ENCODE data around the gene LCN2.

Gene LCN2

DNA sequence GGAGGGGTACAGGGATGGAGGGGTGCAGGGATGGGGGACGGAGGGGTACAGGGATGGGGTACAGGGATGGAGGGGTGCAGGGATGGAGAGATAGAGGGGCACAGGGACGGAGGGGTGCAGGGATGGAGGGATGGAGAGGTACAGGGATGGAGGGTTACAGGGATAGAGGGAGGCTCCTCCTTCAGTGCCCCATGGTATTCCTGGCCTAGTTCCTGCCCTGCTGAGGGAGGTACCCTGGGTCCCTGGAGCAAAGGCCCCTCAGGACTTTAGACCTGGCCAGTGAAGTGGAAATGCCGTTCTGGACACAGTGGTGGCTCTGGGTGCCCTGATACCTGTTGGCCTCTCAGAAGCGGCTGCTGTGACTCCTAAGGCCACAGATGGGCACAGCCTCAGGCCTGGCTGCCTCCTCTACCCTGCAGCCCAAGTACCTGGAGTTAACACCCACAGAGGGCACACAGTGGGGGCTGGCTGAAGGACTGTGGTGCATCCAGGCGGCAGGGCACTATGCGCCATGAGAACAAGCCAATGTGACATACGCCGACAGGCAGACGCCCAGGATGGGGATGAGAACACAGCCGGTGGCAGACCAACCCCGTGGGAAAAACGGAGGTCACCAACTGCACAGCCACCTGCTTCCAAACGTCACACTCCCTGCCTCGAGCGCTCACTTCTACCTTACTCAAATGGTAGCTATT is 30.1 kb upstream of the LCN2 start:
- no peak overlapping the region for H3K27ac Mint-ChIP-seq

DNA sequence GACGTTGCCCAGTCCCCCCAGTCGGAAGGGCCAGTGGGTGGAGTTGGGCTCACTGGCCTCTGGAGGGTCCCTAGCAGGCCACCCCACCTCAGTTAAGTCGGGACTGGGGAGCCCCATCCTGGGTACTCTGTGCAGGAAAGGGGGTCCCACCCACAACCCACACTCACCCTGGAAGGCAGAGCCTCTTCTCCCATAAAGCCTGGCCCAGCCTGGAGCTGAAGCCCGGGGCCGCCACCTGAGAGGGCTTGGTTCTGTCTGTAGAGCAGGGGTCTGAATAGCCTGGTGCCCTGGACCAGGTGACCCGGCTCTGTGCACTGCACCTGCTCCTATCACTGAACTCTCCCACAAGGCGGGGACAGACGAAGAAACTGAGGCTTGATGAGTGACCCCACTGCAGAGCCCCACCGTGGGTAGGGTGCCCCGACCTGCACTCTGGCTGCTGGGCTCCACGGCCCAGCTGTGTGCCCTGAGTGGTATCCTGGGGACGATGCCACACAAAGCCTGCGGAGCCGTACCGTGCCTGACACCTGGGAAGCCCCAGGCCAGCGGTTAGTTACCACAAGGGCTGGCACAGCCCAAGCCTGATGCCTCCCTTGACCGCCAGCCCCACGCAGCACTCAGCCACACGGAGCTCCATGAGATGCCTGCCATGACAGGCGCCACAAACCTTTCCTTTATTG is 29.1 kb upstream of the LCN2 start:
- H3K4me1 Mint-ChIP-seq (ENCODE audit: low read depth in 2 of 2), result peaks cover 12 to 15% of the 10 kb centered on the region in 2 donors
- DNase-seq (no peak), ATAC-seq (replicated peaks) (no peak)
- H3K27me3 Mint-ChIP-seq, result no peaks in the 10 kb centered on the region
- H3K36me3 Mint-ChIP-seq (ENCODE audit: insufficient read depth), result peaks cover 25% of the 10 kb centered on the region
- H3K4me3 Mint-ChIP-seq, result no peak overlapping the region
- no peak overlapping the region for H3K27ac Mint-ChIP-seq
- no peaks in the 10 kb centered on the region for H3K9me3 Mint-ChIP-seq

More for the DNA sequence above, 30.1 kb upstream of the LCN2 start:
- Mint-ChIP-seq H3K36me3 (ENCODE audit: insufficient read depth) (peaks cover 25% of the 10 kb centered on the region), H3K4me1 (ENCODE audit: low read depth in 2 of 2) (peaks cover 8 to 12% of the 10 kb centered on the region in 2 donors), H3K27me3 (no peaks in the 10 kb centered on the region), H3K9me3 (no peaks in the 10 kb centered on the region), H3K4me3 (no peak overlapping the region)
- no peak for ATAC-seq (replicated peaks)
- DNase-seq, result no peak

DNA sequence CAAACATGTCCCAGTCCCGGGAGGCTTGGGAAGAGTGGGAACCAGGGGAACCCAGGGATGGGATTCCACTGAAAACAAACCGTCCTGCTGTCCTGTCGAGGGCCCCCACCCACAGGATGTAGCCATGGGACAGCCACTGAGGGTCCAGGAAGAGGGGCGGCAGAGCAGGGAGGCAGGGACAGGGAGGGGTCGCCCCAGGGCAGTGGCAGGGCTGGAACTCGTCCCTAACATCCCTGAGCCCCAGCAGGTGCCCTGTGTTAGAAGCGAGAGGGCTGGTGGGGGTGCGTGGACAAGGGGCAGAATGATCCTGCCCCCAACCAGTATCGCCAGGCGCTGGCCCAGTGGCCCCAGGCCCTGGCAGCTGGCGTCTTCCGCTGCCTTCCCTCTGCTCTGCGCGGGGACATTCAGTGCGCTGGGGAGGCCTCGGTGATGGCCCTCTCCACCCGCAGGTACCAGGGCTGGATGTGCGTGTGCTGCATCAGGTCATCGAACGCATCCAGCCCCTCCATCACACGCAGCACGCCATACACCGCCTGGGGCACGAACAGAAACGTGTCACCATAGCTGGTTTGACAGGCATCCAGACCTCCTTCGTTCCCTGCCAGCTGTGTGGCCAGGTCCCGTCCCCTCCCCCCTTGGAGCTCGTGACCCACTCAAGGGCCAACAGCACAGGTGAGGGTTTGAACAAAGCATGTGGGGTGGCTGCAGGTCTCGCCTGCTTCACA is 28.4 kb upstream of the LCN2 start:
- Mint-ChIP-seq H3K27ac (no peak overlapping the region), H3K9me3 (no peaks in the 10 kb centered on the region), H3K27me3 (no peaks in the 10 kb centered on the region), H3K4me3 (no peak overlapping the region), H3K36me3 (ENCODE audit: insufficient read depth) (peaks cover 25% of the 10 kb centered on the region), H3K4me1 (ENCODE audit: low read depth in 2 of 2) (peaks cover 17 to 22% of the 10 kb centered on the region in 2 donors)
- ATAC-seq (replicated peaks) (no peak), DNase-seq (no peak)

DNA sequence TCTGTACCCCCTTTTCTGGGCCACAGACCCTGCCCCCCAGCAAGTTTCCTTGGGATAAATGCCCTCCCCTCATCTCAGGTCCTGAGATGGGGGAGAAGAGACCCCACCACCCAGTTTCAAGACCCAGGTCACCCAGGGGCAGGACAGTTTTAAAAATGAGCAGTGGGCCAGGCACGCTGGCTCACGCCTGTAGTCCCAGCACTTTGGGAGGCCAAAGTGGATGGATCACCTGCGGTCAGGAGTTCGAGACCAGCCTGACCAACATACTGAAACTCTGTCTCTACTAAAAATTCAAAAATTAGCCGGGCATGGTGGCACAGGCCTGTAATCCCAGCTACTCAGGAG is 27.8 kb upstream of the LCN2 start:
- Mint-ChIP-seq H3K4me1 (ENCODE audit: low read depth in 2 of 2) (peaks cover 22 to 27% of the 10 kb centered on the region in 2 donors), H3K27me3 (no peaks in the 10 kb centered on the region), H3K27ac (peak overlapping the region in 1 of 2 donors; percentile 46), H3K4me3 (no peak overlapping the region), H3K36me3 (ENCODE audit: insufficient read depth) (peaks cover 25% of the 10 kb centered on the region), H3K9me3 (no peaks in the 10 kb centered on the region)
- DNase-seq, result no peak
- ATAC-seq (replicated peaks), result no peak

DNA sequence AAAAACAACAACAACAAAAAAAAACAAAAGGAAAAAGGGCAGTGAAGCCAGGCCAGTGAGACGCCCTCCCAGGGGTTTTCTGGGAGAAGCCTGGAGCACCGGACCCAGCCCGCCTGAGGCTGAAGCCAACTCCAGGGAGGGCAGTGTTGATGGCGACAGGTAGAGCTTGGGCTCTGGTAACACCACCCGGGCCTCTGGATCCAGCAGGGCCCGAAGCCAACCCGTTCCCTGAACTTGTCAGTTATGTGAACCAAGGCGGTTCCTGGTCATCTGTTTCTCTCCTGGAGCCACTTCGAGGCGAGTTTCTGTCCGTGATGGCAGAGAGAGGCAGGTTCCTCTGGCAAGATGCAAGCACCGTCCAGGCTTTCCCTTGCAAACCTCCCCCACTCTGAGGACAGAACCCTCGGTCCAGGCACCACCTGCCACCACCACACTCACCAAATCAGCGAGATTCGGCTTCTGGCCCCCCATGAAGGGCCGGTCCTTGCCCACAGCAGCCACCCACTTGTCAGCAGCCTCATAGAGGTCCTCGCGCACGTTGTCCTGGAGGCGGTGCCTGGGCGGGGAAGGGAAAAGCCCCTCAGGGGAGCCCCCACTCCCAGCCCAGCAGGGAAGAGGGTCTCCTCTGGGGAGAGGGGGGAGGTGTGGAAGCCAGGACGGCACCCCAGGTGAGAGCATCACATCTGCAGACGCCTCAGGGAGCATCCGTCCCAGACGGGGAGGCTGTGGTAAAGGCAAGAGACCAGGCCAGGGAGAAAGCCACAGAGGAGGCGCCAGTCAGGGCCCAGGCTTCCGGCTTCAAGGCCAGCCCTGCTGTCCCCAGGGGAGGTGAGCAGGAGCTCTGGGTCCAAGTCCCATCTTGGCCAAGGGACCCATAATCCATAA is 27.1 kb upstream of the LCN2 start:
- Mint-ChIP-seq H3K27ac (peak overlapping the region in 1 of 2 donors; percentile 46), H3K36me3 (ENCODE audit: insufficient read depth) (peaks cover 28% of the 10 kb centered on the region), H3K27me3 (no peaks in the 10 kb centered on the region), H3K4me1 (ENCODE audit: low read depth in 2 of 2) (peaks cover 22 to 27% of the 10 kb centered on the region in 2 donors), H3K4me3 (no peak overlapping the region), H3K9me3 (no peaks in the 10 kb centered on the region)
- ATAC-seq (replicated peaks), result no peak
- DNase-seq, result no peak

DNA sequence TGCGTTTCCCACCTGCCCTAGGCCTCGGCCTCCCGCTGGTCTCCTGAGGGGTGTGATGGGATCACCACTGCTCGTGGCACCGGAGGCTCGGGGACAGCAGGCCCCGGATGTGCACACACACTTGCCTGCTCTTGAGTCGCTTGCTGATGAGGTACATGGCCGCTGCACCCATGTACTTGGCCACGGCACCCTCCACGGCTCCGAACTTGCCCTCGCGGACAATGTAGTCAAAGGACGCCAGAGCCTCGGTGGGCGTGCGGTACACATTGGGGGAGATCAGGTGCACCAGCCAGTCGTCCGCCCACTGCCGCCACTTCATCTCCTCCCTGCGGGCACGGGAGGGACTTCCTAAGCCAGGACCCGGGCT is 26.5 kb upstream of the LCN2 start:
- no peak for DNase-seq
- H3K9me3 Mint-ChIP-seq, result no peaks in the 10 kb centered on the region
- H3K27ac Mint-ChIP-seq, result no peak overlapping the region
- H3K4me1 Mint-ChIP-seq (ENCODE audit: low read depth in 2 of 2), result peaks cover 19 to 23% of the 10 kb centered on the region in 2 donors
- H3K4me3 Mint-ChIP-seq, result no peak overlapping the region
- no peaks in the 10 kb centered on the region for H3K27me3 Mint-ChIP-seq
- peaks cover 29% of the 10 kb centered on the region for H3K36me3 Mint-ChIP-seq (ENCODE audit: insufficient read depth)
- ATAC-seq (replicated peaks), result no peak

DNA sequence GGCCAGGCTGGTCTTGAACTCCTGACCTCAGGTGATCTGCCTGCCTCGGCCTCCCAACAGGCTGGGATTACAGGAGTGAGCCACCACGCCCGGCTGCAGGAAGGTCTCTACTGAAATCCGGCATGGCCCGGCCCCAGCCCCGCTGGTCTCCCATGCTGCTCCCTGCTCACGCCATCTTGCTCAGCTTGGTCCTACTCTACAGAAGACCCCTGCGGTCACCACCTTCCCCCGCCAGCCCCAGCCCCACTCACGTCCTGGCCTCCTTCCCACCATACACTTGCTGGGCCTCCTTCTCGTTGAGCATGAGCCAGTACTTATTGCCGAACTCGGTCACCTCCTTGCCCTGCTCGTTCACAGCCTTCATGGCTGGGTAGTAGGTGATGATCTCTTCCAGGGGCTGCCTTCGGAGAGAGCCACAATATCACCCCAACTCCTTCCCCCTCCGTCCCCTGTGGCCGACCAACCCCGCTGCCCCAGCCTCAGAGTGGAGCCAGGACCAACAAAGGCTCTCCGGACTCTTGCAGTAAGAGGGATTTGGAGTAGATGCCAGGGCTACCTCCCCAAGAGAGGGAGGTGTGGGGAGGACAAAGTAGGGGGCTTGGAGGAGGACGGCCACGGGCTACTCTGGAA is 25.7 kb upstream of the LCN2 start:
- ATAC-seq (replicated peaks) (no peak), DNase-seq (no peak)
- Mint-ChIP-seq H3K4me1 (ENCODE audit: low read depth in 2 of 2) (peaks cover 17 to 25% of the 10 kb centered on the region in 2 donors), H3K4me3 (no peak overlapping the region), H3K27ac (no peak overlapping the region), H3K9me3 (no peaks in the 10 kb centered on the region), H3K27me3 (no peaks in the 10 kb centered on the region), H3K36me3 (ENCODE audit: insufficient read depth) (peaks cover 35% of the 10 kb centered on the region)

DNA sequence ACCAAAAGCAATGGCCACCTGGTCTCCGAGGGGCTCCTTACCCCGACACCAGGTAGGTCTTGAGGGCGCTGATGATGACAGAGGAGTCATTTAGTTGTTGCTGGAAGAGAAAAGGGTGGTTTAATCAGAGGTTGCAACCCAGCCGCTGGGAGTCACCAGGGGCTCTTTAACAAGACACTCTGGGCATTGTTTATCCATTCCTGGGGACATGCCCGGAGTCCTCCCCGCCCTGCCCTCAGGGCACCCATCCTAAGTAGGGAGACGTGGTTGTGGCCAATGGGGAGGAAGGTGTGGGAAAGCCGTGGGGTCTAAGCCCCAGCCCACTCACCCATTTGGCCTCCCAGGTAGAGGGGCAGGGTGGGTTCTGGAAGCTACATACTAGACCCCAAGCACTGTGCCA is 24.8 kb upstream of the LCN2 start:
- Mint-ChIP-seq H3K36me3 (ENCODE audit: insufficient read depth) (peaks cover 40% of the 10 kb centered on the region), H3K4me3 (no peak overlapping the region)

DNA sequence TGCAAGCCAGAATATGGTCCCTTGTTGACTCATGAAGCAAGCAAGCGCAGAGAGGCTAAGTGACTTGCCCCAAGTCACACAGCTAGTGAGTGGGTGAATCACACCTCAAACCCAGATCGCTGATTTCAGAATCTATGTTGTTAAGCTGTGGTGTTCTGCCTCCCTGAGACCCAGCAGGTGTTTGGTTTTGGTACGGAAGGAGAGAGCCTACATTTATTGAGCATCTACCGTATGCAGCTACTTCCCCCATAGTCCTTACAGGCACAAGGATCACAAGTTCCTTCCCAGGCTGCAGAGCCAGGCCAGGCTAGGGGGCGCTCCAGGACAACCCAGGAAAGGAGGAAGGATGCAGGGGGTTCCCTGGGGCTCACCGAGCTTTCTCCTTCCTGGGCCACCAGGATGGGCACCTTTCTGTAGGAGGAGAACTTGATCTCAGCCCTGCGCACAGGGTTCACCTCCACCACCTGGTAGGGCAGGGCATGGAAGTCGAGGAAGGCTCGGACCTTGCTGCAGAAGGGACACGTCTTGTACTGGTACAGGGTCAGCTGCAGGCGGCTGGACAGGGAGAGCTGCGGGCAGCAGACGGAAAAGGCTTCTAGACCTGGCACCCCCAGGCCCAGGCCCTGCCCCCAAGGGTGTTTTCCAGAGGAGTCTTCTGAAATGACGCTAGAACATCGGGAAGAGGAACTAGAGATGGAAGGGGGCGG is 24.2 kb upstream of the LCN2 start:
- DNase-seq, result no peak
- peaks cover 26 to 32% of the 10 kb centered on the region in 2 donors for H3K4me1 Mint-ChIP-seq (ENCODE audit: low read depth in 2 of 2)
- H3K27me3 Mint-ChIP-seq, result no peaks in the 10 kb centered on the region
- H3K27ac Mint-ChIP-seq, result peak overlapping the region; percentile 54 to 99
- ATAC-seq (replicated peaks), result no peak
- H3K9me3 Mint-ChIP-seq, result no peaks in the 10 kb centered on the region
- peaks cover 40% of the 10 kb centered on the region for H3K36me3 Mint-ChIP-seq (ENCODE audit: insufficient read depth)
- peak overlapping the region; percentile 37 to 44 for H3K4me3 Mint-ChIP-seq

More for the DNA sequence above, 24.8 kb upstream of the LCN2 start:
- no peak for ATAC-seq (replicated peaks)
- H3K4me1 Mint-ChIP-seq (ENCODE audit: low read depth in 2 of 2), result peaks cover 23 to 30% of the 10 kb centered on the region in 2 donors
- no peaks in the 10 kb centered on the region for H3K9me3 Mint-ChIP-seq
- H3K27ac Mint-ChIP-seq, result peak overlapping the region in 1 of 2 donors; percentile 99
- no peaks in the 10 kb centered on the region for H3K27me3 Mint-ChIP-seq
- no peak for DNase-seq

DNA sequence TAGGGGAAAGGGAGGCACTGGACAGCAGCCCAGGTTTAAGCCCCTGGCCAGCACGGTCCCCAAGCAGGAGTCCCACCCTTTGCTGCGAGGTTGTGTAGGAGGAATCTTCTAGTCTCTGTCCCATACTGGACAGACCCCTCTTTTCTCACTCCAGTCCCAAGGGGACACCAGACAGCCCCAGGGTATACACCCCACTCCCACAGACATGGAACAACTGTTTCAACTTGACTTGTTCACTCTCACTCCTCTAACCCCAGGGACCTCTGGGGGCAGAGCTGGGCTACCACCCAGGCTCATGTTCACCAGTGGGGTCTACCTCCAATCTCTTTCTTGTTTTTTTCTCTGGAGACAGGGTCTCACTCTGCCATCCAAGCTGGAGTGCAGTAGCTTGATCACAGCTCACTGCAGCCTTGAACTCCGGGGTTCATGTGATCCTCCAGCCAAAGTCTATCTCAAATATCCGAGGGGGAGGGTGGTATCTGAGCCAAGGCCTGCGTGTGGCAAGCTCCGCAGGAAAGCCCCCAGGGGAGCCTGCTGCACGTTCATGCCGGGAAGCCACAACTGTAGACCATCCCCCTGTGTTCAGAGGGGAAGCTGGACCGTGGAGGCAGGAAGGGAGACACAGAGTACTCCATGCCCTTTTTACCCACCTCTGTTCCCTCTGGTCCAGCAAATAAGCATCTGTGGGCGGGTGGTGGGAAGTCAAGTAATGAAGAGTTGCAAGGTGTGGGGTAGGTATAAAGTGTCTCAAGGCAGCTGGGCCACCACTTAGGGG is 23.5 kb upstream of the LCN2 start:
- Mint-ChIP-seq H3K27ac (peak overlapping the region; percentile 54 to 99), H3K36me3 (ENCODE audit: insufficient read depth) (peaks cover 35% of the 10 kb centered on the region), H3K27me3 (no peaks in the 10 kb centered on the region), H3K4me1 (ENCODE audit: low read depth in 2 of 2) (peaks cover 26 to 32% of the 10 kb centered on the region in 2 donors), H3K9me3 (no peaks in the 10 kb centered on the region), H3K4me3 (peak overlapping the region; percentile 98 to 99)
- no peak for DNase-seq
- ATAC-seq (replicated peaks), result no peak

DNA sequence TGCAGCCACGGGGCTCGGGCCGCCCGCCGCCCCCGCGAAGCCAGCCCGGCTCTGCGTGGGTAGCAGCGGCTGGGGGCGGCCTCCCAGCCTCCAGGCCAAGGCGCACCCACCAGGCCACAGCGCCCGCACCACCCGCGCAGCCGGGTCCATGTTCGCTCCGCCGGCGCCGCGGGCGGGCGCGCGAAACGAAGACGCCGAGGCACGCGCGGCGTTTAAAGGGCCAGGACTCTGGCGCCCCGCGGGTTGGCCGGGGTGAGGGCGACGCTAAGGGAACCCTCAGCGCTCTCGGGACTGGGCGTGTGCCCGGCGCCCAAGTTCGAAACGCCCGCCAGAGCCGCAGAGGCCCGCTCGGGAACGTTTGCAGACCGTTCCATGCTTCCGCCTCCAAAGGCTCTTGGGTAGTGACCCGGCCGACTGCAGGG is 21.7 kb upstream of the LCN2 start, which contains the start of gene PTGES2:
Gene PTGES2, minus strand, starts transcription at position 162 of the 422 bp plus-strand sequence. Its CDS starts 12 bp downstream, at position 150.
- H3K9me3 Mint-ChIP-seq, result no peaks in the 10 kb centered on the region
- peak within 1 kb of the TSS; percentile 98 to 99 for H3K4me3 Mint-ChIP-seq
- peak within 1 kb of the TSS; percentile 98 to 99 for H3K27ac Mint-ChIP-seq
- H3K27me3 Mint-ChIP-seq, result peaks cover 2 to 13% of the 10 kb centered on the region in 2 donors
- H3K36me3 Mint-ChIP-seq (ENCODE audit: insufficient read depth), result peaks cover 27% of the 10 kb centered on the region
- DNase-seq (peak; percentile 78 to 79 (median 78)), ATAC-seq (replicated peaks) (peak; percentile 72)
- peaks cover 26 to 32% of the 10 kb centered on the region in 2 donors for H3K4me1 Mint-ChIP-seq (ENCODE audit: low read depth in 2 of 2)

All from effector memory CD8-positive, alpha-beta T cell (primary cell).